DMS153 treated with DMSO at 0.1 percent for 48 hours (cell line): ENCODE results near the gene OR51A4.
"Not testable (repeated sequence)": the region's sequence is repeated elsewhere in the genome, so short reads cannot be mapped to it uniquely, and the experiment has no call there.

Experiments used
- DNase-seq: peaks from one replicate; lab custom pipeline; 2025; ENCODE audit not compliant: unreplicated experiment; lab: John Stamatoyannopoulos, UW

Gene OR51A4

GRCh38 chr11:4947505-4947904 is at the start of gene OR51A4:
OR51A4 (minus strand) TSS chr11:4947605; CDS start chr11:4947100, 505 bp downstream.
- no peak for DNase-seq

GRCh38 chr11:4994551-4994950 is 47.1 kb upstream of the OR51A4 start, which contains the start of gene OR51L1:
OR51L1 (plus strand) TSS chr11:4994851; CDS start chr11:4998983, 4,132 bp downstream.
- DNase-seq: no peak

- DNase-seq: no peak
Measured at GRCh38 chr11:4991060-4991459, 43.7 kb upstream of the OR51A4 start.

GRCh38 chr11:4983841-4984240 is 36.4 kb upstream of the OR51A4 start:
- DNase-seq: no peak

GRCh38 chr11:4982678-4983077 is 35.3 kb upstream of the OR51A4 start:
- DNase-seq: no peak

- no peak for DNase-seq
Measured at GRCh38 chr11:4979036-4979435, 31.6 kb upstream of the OR51A4 start.

- no peak for DNase-seq
Measured at GRCh38 chr11:4975436-4975835, 28.0 kb upstream of the OR51A4 start.

- no peak for DNase-seq
Measured at GRCh38 chr11:4962816-4963215, 15.4 kb upstream of the OR51A4 start.

- no peak for DNase-seq
Measured at GRCh38 chr11:4960877-4961276, 13.5 kb upstream of the OR51A4 start.

- DNase-seq: no peak
Measured at GRCh38 chr11:4957396-4957795, 10.0 kb upstream of the OR51A4 start.

- DNase-seq: not testable (repeated sequence)
Measured at GRCh38 chr11:4955613-4956012, 8.2 kb upstream of the OR51A4 start, which contains the start of gene OR51A2. OR51A2 (minus strand) TSS chr11:4955713; CDS start chr11:4955713, 0 bp downstream.

GRCh38 chr11:4936745-4937144 is 10.7 kb downstream of the OR51A4 start:
- DNase-seq: no peak

GRCh38 chr11:4932751-4933150 is 14.7 kb downstream of the OR51A4 start:
- DNase-seq: no peak

GRCh38 chr11:4926608-4927007 is 20.8 kb downstream of the OR51A4 start:
- DNase-seq: no peak

- no peak for DNase-seq
Measured at GRCh38 chr11:4924239-4924638, 23.2 kb downstream of the OR51A4 start, which contains the start of gene OR51G1. OR51G1 (minus strand) TSS chr11:4924339; CDS start chr11:4924339, 0 bp downstream.

GRCh38 chr11:4922304-4922703 is 25.1 kb downstream of the OR51A4 start:
- no peak for DNase-seq

- DNase-seq: no peak
Measured at GRCh38 chr11:4921796-4922195, 25.6 kb downstream of the OR51A4 start.

- DNase-seq: no peak
Measured at GRCh38 chr11:4919250-4919649, 28.2 kb downstream of the OR51A4 start, which contains the start of gene OR51G2. OR51G2 (minus strand) TSS chr11:4919350; CDS start chr11:4915663, 3,687 bp downstream.

GRCh38 chr11:4916581-4916980 is 30.8 kb downstream of the OR51A4 start:
- no peak for DNase-seq

- DNase-seq: no peak
Measured at GRCh38 chr11:4903484-4903883, 43.9 kb downstream of the OR51A4 start, which contains the start of gene OR51A7. OR51A7 (plus strand) TSS chr11:4903783; CDS start chr11:4907370, 3,587 bp downstream.
